GM21447 (cell line): ENCODE measurements around the gene PUM2.
"Not testable (repeated sequence)": the region's sequence is repeated elsewhere in the genome, so short reads cannot be mapped to it uniquely, and the experiment has no call there.

ENCODE experiments used
- ATAC-seq: cut with Tn5 transposase; IDR thresholded peaks from one replicate; pipeline ENCODE4 v1.9.1; 2021; ENCODE audit not compliant: unreplicated experiment

The PUM2 gene

GRCh38 chr2:20350753-20351554 is at the start of gene PUM2:
Gene PUM2 (minus strand): TSS chr2:20350844. CDS start chr2:20327360, 23,484 bp downstream.
- ATAC-seq, result peak; percentile 81

GRCh38 chr2:20400306-20400705 is 49.7 kb upstream of the PUM2 start:
- ATAC-seq, result no peak

- no peak for ATAC-seq
Observed at GRCh38 chr2:20398956-20399567, 48.4 kb upstream of the PUM2 start.

GRCh38 chr2:20397811-20398447 is 47.3 kb upstream of the PUM2 start:
- no peak for ATAC-seq

GRCh38 chr2:20396356-20397000 is 45.8 kb upstream of the PUM2 start:
- ATAC-seq, result no peak

- ATAC-seq, result no peak
Observed at GRCh38 chr2:20393986-20394385, 43.3 kb upstream of the PUM2 start.

GRCh38 chr2:20391951-20392699 is 41.5 kb upstream of the PUM2 start:
- ATAC-seq, result no peak

- no peak for ATAC-seq
Observed at GRCh38 chr2:20390524-20391123, 40.0 kb upstream of the PUM2 start.

GRCh38 chr2:20384953-20385352 is 34.3 kb upstream of the PUM2 start:
- ATAC-seq, result no peak

GRCh38 chr2:20382965-20383810 is 32.5 kb upstream of the PUM2 start:
- no peak for ATAC-seq

GRCh38 chr2:20381457-20381856 is 30.8 kb upstream of the PUM2 start:
- ATAC-seq, result no peak

GRCh38 chr2:20378891-20379519 is 28.4 kb upstream of the PUM2 start:
- no peak for ATAC-seq

- no peak for ATAC-seq
Observed at GRCh38 chr2:20378341-20378740, 27.7 kb upstream of the PUM2 start.

- ATAC-seq, result no peak
Observed at GRCh38 chr2:20377741-20378140, 27.1 kb upstream of the PUM2 start.

GRCh38 chr2:20374982-20375381 is 24.3 kb upstream of the PUM2 start:
- ATAC-seq, result not testable (repeated sequence)

- no peak for ATAC-seq
Observed at GRCh38 chr2:20372896-20373640, 22.4 kb upstream of the PUM2 start.

- ATAC-seq, result no peak
Observed at GRCh38 chr2:20371323-20372025, 20.8 kb upstream of the PUM2 start.

- ATAC-seq, result no peak
Observed at GRCh38 chr2:20370191-20370590, 19.5 kb upstream of the PUM2 start.
